SJSA1 (cell line): ENCODE measurements around the gene TOP3A. TPM values are rescaled to one million over a fixed set of nuclear protein-coding genes. Genes with fewer than 3 reads are reported as not detected.
A peak's percentile ranks its signal among the peaks of the same experiment; 100 is the strongest.

ENCODE experiments used
- DNase-seq, 2 experiments: peaks; one replicate each; pipeline ENCODE4 v3.0.0-alpha.2; 2015 to 2020; ENCODE audit warnings: low spot score in 2 of 2, low read depth in 1 of 2
- H3K27ac ChIP-seq: fragments of 250-450 bp; sonication (Bioruptor Pico); 2 replicates; pipeline ENCODE4 v1.5.1; 2020; ENCODE audit warnings: mild to moderate bottlenecking, moderate library complexity
- H3K27me3 ChIP-seq: fragments of 250-450 bp; sonication (Bioruptor Pico); replicated peaks from 2 replicates; pipeline ENCODE4 v1.5.1; 2020; ENCODE audit warnings: mild to moderate bottlenecking, moderate library complexity
- H3K36me3 ChIP-seq: fragments of 250-450 bp; sonication (Bioruptor Pico); 2 replicates; pipeline ENCODE4 v1.5.1; 2020; ENCODE audit warnings: mild to moderate bottlenecking
- H3K4me1 ChIP-seq: fragments of 250-450 bp; sonication (Bioruptor Pico); replicated peaks from 2 replicates; pipeline ENCODE4 v1.6.1; 2021; ENCODE audit warnings: mild to moderate bottlenecking
- H3K4me3 ChIP-seq: fragments of 250-450 bp; sonication (Bioruptor Pico); 2 replicates; pipeline ENCODE4 v1.5.1; 2020; ENCODE audit warnings: mild to moderate bottlenecking
- H3K9me3 ChIP-seq: fragments of 250-450 bp; sonication (Bioruptor Pico); replicated peaks from 2 replicates; pipeline ENCODE4 v1.5.1; 2020; ENCODE audit warnings: mild to moderate bottlenecking
- total RNA-seq: library from RNA; depleted of rRNA; stranded (reverse); fragments of >200 nt; shearing (Covaris generic); gene quantifications from 2 replicates; pipeline ENCODE4 v1.2.3, GENCODE V29; 2014

The TOP3A gene
- total RNA-seq, 1 experiment from 2014 or later, result 38.4 TPM

DNA sequence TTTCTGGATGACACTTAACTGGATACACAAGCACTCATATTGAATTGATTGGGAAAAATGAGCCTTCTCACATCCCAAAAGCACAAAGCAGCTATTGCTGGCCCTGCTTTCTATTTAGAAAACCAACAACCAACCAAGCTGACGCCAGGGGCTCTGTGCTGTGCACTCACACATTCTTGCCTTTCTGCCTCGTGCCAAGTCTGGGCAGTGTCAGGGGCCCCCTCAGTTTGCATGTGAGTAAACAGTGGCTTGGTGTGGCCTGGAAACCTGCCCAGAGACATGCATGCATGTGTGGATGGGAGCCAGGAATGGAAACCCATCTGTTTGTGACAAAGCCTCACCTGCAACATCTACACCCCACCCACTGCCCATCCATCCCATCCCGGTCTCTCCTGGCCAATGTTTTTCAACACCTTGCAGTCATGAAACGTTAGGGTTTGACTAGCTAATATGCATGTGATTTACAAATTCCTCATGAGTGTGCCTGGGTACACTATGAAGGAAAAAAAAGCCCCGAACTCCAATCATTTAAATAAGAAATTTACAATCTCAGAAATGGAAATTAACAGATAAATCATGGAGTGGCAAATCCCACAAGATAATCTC, 33.9 kb downstream of the TOP3A start:
- peaks cover 96% of the 10 kb centered on the region for H3K36me3 ChIP-seq

DNA sequence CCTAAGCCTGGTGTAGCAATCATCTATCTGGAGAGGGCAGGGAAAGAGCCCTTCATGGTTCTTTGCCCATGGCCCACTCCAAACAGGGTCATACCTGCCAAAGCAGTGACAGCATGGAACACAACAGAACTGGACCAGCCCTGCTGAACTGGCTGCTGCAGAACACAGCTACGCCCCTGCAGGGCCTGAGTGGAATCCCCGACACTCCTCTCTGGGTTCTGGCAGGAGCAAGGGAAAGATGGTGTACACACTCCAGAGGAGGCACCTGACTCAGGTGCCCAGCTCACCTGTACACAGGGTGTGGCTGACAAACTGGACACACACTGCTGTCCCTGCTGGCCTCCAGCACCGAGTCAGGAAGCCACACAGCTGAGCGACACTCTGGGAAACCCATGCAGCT, 34.5 kb downstream of the TOP3A start:
- no peak for DNase-seq
- no peaks in the 10 kb centered on the region for H3K4me1 ChIP-seq
- H3K4me3 ChIP-seq, result no peak overlapping the region
- H3K27me3 ChIP-seq, result no peaks in the 10 kb centered on the region
- no peak overlapping the region for H3K27ac ChIP-seq
- no peaks in the 10 kb centered on the region for H3K9me3 ChIP-seq
- H3K36me3 ChIP-seq, result peaks cover 92% of the 10 kb centered on the region

More for the DNA sequence above, 33.9 kb downstream of the TOP3A start:
- H3K9me3 ChIP-seq, result no peaks in the 10 kb centered on the region
- no peak for DNase-seq
- H3K4me3 ChIP-seq, result no peak overlapping the region
- H3K27ac ChIP-seq, result no peak overlapping the region
- H3K27me3 ChIP-seq, result no peaks in the 10 kb centered on the region
- H3K4me1 ChIP-seq, result no peaks in the 10 kb centered on the region

DNA sequence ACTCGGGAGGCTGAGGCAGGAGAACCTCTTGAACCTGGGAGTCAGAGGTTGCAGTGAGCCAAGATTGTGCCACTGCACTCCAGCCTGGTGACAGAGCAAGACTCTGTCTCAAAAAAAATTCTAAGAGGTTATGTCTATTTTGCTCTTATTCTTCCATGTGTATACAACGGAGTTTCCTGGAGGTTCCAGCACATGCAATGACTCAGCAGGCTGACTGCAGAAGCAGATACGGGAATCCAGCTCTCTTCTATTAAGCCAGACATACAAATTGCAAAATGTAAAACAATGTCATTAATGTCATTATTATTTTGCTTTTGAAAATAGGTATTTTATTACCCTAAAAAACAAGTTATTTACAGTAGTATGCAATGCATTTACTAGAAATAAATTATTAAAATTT, 35.9 kb downstream of the TOP3A start:
- no peak overlapping the region for H3K27ac ChIP-seq
- H3K4me1 ChIP-seq, result no peaks in the 10 kb centered on the region
- H3K9me3 ChIP-seq, result no peaks in the 10 kb centered on the region
- no peak overlapping the region for H3K4me3 ChIP-seq
- no peak for DNase-seq
- H3K36me3 ChIP-seq, result peaks cover 91% of the 10 kb centered on the region
- H3K27me3 ChIP-seq, result no peaks in the 10 kb centered on the region

GRCh38 chr17:18277076-18277475, 37.7 kb downstream of the TOP3A start:
- Histone ChIP-seq H3K4me1 (no peaks in the 10 kb centered on the region), H3K27me3 (no peaks in the 10 kb centered on the region), H3K36me3 (peaks cover 89% of the 10 kb centered on the region), H3K4me3 (no peak overlapping the region), H3K27ac (no peak overlapping the region), H3K9me3 (no peaks in the 10 kb centered on the region)
- DNase-seq, result no peak

DNA sequence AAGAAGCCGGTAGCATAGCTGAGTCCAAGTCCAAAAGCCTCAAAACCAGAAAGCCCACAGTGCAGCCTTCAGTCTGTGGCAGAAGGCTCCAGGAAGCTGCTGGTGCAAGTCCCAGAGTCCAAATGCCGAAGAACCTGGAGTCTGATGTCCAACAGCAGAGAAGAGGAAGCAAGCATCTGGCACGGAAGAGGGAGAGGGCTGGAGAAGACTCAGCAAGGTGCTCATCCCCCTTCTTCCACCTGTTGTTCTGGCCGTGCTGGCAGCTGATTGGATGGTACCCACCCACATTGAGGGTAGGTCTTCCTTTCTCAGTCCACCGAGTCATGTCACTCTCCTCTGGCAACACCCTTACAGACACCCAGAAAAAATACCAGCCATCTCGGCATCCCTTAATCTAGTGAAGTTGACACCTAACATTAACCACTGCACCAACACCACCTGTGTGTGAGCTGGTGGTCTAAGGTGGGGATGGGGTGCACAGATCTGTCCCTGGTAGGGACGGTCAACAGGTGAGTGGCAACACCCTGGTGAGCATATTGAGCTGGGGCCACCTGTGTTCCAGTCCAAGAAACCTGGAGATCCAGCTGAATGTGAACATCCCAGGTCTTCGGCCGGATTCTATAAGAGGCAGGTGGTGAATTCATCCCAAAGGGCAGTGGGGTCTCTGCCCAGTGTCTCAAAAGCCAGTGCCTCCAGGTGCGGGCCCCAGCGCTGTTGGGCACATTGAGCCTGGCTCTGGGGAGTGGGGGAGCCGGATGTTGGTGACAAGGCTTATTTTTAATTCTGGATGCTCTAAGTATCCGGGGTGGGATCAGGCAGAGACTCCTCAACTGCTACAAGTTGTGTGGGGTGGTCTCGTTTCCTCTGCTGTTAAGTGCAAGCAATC, 44.5 kb downstream of the TOP3A start:
- no peaks in the 10 kb centered on the region for H3K4me1 ChIP-seq
- no peak for DNase-seq
- no peaks in the 10 kb centered on the region for H3K27me3 ChIP-seq
- peaks cover 36% of the 10 kb centered on the region for H3K36me3 ChIP-seq
- H3K27ac ChIP-seq, result no peak overlapping the region
- no peaks in the 10 kb centered on the region for H3K9me3 ChIP-seq
- no peak overlapping the region for H3K4me3 ChIP-seq

GRCh38 chr17:18267927-18268711, 46.7 kb downstream of the TOP3A start:
- Histone ChIP-seq H3K36me3 (peaks cover 36% of the 10 kb centered on the region), H3K27me3 (no peaks in the 10 kb centered on the region), H3K4me1 (no peaks in the 10 kb centered on the region), H3K27ac (no peak overlapping the region), H3K4me3 (no peak overlapping the region), H3K9me3 (no peaks in the 10 kb centered on the region)
- no peak for DNase-seq

GRCh38 chr17:18267366-18267765, 47.4 kb downstream of the TOP3A start:
- no peaks in the 10 kb centered on the region for H3K27me3 ChIP-seq
- no peak overlapping the region for H3K4me3 ChIP-seq
- H3K4me1 ChIP-seq, result no peaks in the 10 kb centered on the region
- no peak overlapping the region for H3K27ac ChIP-seq
- no peaks in the 10 kb centered on the region for H3K9me3 ChIP-seq
- no peak for DNase-seq
- peaks cover 31% of the 10 kb centered on the region for H3K36me3 ChIP-seq

DNA sequence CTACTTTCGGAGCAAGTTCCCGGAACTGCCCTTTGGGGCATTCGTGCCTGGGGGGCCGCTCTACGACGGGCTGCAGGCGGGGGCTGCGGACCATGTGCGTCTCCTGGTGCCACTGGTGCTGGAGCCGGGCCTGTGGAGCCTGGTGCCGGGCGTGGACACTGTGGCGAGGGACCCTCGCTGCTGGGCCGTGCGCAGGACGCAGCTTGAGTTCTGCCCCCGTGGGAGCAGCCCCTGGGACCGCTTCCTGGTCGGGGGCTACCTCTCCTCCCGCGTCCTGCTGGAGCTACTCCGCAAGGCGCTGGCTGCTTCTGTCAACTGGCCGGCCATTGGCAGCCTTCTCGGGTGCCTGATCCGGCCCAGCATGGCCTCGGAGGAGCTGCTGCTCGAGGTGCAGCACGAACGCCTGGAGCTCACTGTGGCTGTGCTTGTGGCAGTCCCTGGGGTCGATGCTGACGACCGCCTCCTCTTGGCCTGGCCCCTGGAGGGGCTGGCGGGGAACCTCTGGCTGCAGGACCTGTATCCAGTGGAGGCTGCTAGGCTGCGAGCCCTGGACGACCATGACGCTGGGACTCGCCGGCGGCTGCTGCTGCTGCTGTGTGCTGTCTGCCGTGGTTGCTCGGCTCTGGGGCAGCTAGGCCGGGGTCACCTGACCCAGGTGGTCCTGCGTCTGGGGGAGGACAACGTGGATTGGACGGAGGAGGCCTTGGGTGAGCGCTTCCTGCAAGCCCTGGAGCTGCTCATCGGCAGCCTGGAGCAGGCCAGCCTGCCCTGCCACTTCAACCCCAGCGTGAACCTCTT, 50.7 kb downstream of the TOP3A start:
- DNase-seq, result no peak
- H3K27me3 ChIP-seq, result no peaks in the 10 kb centered on the region
- H3K27ac ChIP-seq, result no peak overlapping the region
- H3K4me3 ChIP-seq, result no peak overlapping the region
- no peaks in the 10 kb centered on the region for H3K9me3 ChIP-seq
- peaks cover 17% of the 10 kb centered on the region for H3K4me1 ChIP-seq
- peaks cover 21% of the 10 kb centered on the region for H3K36me3 ChIP-seq

DNA sequence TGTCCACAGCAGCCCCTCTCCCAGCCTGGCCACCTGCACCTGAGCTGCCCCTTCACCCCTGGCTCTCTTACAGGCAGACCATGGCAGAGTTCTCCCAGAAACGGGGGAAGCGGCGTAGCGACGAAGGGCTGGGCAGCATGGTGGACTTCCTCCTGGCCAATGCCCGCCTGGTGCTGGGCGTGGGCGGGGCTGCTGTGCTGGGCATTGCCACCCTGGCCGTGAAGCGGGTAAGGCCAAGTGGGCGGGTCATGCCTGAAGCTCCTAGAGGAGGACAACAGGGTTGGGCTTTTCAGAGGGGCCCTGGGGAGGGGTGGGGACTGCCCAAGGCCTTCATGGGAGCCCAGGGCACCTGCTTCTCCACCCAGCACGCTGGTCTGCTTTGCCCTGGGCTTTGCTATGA, 52.2 kb downstream of the TOP3A start:
- no peak for DNase-seq
- H3K9me3 ChIP-seq, result no peaks in the 10 kb centered on the region
- H3K27me3 ChIP-seq, result no peaks in the 10 kb centered on the region
- H3K4me3 ChIP-seq, result no peak overlapping the region
- H3K36me3 ChIP-seq, result peaks cover 33% of the 10 kb centered on the region
- H3K4me1 ChIP-seq, result peaks cover 27% of the 10 kb centered on the region
- no peak overlapping the region for H3K27ac ChIP-seq

GRCh38 chr17:18262111-18262510, 52.7 kb downstream of the TOP3A start:
- Histone ChIP-seq H3K4me1 (peaks cover 32% of the 10 kb centered on the region), H3K9me3 (no peaks in the 10 kb centered on the region), H3K36me3 (peaks cover 38% of the 10 kb centered on the region), H3K27ac (no peak overlapping the region), H3K4me3 (no peak overlapping the region), H3K27me3 (no peaks in the 10 kb centered on the region)
- DNase-seq, result no peak

GRCh38 chr17:18261659-18262058, 53.1 kb downstream of the TOP3A start:
- no peak for DNase-seq
- Histone ChIP-seq H3K9me3 (no peaks in the 10 kb centered on the region), H3K4me1 (peaks cover 37% of the 10 kb centered on the region), H3K27ac (no peak overlapping the region), H3K36me3 (peaks cover 43% of the 10 kb centered on the region), H3K27me3 (no peaks in the 10 kb centered on the region), H3K4me3 (peak overlapping the region; percentile 69)

GRCh38 chr17:18261146-18261515, 53.7 kb downstream of the TOP3A start:
- H3K27me3 ChIP-seq, result no peaks in the 10 kb centered on the region
- peak overlapping the region; percentile 69 for H3K4me3 ChIP-seq
- peak in 1 of 2 experiments; percentile 29 for DNase-seq
- H3K27ac ChIP-seq, result peak overlapping the region; percentile 34
- peaks cover 37% of the 10 kb centered on the region for H3K4me1 ChIP-seq
- H3K9me3 ChIP-seq, result no peaks in the 10 kb centered on the region
- peaks cover 48% of the 10 kb centered on the region for H3K36me3 ChIP-seq
